ENCODE measurements around the gene JAZF1. TPM values are rescaled to one million over a fixed set of nuclear protein-coding genes. Genes with fewer than 3 reads are reported as not detected.

Gene JAZF1
- total RNA-seq, 1 experiment from 2014 or later, result 3.4 TPM

- H3K9me3 ChIP-seq (ENCODE audit: control insufficient read depth in 1 of 2, insufficient read depth in 1 of 2, low read depth in 1 of 2, low read length in 2 of 2), result no peaks in the 10 kb centered on the region
- CTCF ChIA-PET, result no interaction called here
- no peak overlapping the region for H3K4me3 ChIP-seq (replicated peaks in 1 of 2; ENCODE audit: low read depth in 1 of 2, low read length in 2 of 2)
- no peaks in the 10 kb centered on the region for H3K27me3 ChIP-seq (ENCODE audit: insufficient read depth, low read length)
- no peaks in the 10 kb centered on the region for H4K20me1 ChIP-seq (ENCODE audit: insufficient read depth)
- RAD21 ChIA-PET (ENCODE audit: low non-redundant PET in 1 of 2, low total read pairs in 2 of 2, uncharacterized antibody in 2 of 2, unreplicated experiment in 2 of 2), result no interaction called here
- ATAC-seq (no peak), DNase-seq (ENCODE audit: low read depth, low spot score) (no peak)
- H3K9ac ChIP-seq (ENCODE audit: low read length), result no peak overlapping the region
- intact Hi-C loops (cut with micrococcal nuclease), result no loop called here
- H3K27ac ChIP-seq (ENCODE audit: low read depth, low read length), result no peak overlapping the region
- POLR2A ChIA-PET, result no interaction called here
- TF ChIP-seq RAD21 (IDR thresholded peaks at IDR 0.05; ENCODE audit: low read depth), result no peak
- TF ChIP-seq ELF1 (IDR thresholded peaks at IDR 0.05; ENCODE audit: borderline replicate concordance, low read depth), result no peak
- no peak for TF ChIP-seq EGR1 (IDR thresholded peaks at IDR 0.05; ENCODE audit: low read depth)
- no peak for TF ChIP-seq SP1 (IDR thresholded peaks at IDR 0.05; ENCODE audit: low read depth)
- TF ChIP-seq, protein P1, sequence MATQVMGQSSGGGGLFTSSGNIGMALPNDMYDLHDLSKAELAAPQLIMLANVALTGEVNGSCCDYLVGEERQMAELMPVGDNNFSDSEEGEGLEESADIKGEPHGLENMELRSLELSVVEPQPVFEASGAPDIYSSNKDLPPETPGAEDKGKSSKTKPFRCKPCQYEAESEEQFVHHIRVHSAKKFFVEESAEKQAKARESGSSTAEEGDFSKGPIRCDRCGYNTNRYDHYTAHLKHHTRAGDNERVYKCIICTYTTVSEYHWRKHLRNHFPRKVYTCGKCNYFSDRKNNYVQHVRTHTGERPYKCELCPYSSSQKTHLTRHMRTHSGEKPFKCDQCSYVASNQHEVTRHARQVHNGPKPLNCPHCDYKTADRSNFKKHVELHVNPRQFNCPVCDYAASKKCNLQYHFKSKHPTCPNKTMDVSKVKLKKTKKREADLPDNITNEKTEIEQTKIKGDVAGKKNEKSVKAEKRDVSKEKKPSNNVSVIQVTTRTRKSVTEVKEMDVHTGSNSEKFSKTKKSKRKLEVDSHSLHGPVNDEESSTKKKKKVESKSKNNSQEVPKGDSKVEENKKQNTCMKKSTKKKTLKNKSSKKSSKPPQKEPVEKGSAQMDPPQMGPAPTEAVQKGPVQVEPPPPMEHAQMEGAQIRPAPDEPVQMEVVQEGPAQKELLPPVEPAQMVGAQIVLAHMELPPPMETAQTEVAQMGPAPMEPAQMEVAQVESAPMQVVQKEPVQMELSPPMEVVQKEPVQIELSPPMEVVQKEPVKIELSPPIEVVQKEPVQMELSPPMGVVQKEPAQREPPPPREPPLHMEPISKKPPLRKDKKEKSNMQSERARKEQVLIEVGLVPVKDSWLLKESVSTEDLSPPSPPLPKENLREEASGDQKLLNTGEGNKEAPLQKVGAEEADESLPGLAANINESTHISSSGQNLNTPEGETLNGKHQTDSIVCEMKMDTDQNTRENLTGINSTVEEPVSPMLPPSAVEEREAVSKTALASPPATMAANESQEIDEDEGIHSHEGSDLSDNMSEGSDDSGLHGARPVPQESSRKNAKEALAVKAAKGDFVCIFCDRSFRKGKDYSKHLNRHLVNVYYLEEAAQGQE (IDR thresholded peaks at IDR 0.05; ENCODE audit: low read depth), result no peak
- no peak for TF ChIP-seq EZH2phosphoT487 (IDR thresholded peaks at IDR 0.05; ENCODE audit: borderline replicate concordance)
- TF ChIP-seq CEBPB (IDR thresholded peaks at IDR 0.05; ENCODE audit: low read depth), result no peak
- no peak for TF ChIP-seq POLR2A (IDR thresholded peaks at IDR 0.05; ENCODE audit: borderline replicate concordance, extremely low read depth, insufficient read depth, insufficient read length)
- no peak for TF ChIP-seq ATF3 (IDR thresholded peaks at IDR 0.05)
- no peak for TF ChIP-seq JUND (IDR thresholded peaks at IDR 0.05)
- TF ChIP-seq, protein P2, sequence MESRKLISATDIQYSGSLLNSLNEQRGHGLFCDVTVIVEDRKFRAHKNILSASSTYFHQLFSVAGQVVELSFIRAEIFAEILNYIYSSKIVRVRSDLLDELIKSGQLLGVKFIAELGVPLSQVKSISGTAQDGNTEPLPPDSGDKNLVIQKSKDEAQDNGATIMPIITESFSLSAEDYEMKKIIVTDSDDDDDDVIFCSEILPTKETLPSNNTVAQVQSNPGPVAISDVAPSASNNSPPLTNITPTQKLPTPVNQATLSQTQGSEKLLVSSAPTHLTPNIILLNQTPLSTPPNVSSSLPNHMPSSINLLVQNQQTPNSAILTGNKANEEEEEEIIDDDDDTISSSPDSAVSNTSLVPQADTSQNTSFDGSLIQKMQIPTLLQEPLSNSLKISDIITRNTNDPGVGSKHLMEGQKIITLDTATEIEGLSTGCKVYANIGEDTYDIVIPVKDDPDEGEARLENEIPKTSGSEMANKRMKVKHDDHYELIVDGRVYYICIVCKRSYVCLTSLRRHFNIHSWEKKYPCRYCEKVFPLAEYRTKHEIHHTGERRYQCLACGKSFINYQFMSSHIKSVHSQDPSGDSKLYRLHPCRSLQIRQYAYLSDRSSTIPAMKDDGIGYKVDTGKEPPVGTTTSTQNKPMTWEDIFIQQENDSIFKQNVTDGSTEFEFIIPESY (IDR thresholded peaks at IDR 0.05; ENCODE audit: extremely low read depth, insufficient replicate concordance, low read length), result no peak
- TF ChIP-seq FOSL1 (IDR thresholded peaks at IDR 0.05; ENCODE audit: low read depth), result no peak
- TF ChIP-seq SIN3A (IDR thresholded peaks at IDR 0.05; ENCODE audit: low read depth), result no peak
- no peak for TF ChIP-seq CBX3 (IDR thresholded peaks at IDR 0.05; ENCODE audit: low read depth)
- no peak for TF ChIP-seq EZH2 (IDR thresholded peaks at IDR 0.05)
- H2AFZ ChIP-seq (ENCODE audit: low read depth, low read length, poor library complexity, severe bottlenecking), result no peak overlapping the region
- no peaks in the 10 kb centered on the region for H3K36me3 ChIP-seq (ENCODE audit: control insufficient read depth in 1 of 2, insufficient read depth in 2 of 2, low read length in 2 of 2)
- peaks cover 13 to 20% of the 10 kb centered on the region in 2 experiments for H3K4me1 ChIP-seq (ENCODE audit: control insufficient read depth in 1 of 2, insufficient read depth in 2 of 2, low read length in 2 of 2)
- no peaks in the 10 kb centered on the region for H3K9me2 ChIP-seq (ENCODE audit: insufficient read depth)
- no peaks in the 10 kb centered on the region for H3K79me2 ChIP-seq (ENCODE audit: insufficient read depth, low read length)
- BruUV-seq (replicated peaks), result no TSS peak
- H3K4me2 ChIP-seq (ENCODE audit: low read length), result no peak overlapping the region
Observed at GRCh38 chr7:27958933-27959548, 221.6 kb downstream of the JAZF1 start.
